Measurements from ENCODE around the gene AGAP1.

Gene AGAP1

GRCh38 chr2:236162882-236163470 lies 669.1 kb downstream of the AGAP1 start:
- FAIRE-seq, result no peak
- TF ChIP-seq PAX5 (IDR thresholded peaks at IDR 0.05; ENCODE audit: insufficient read depth, low read length, severe bottlenecking) (no peak), POLR2AphosphoS5 (IDR thresholded peaks at IDR 0.05; ENCODE audit: low read depth, low read length) (no peak), POU2F2 (IDR thresholded peaks at IDR 0.05; ENCODE audit: low read depth, low read length) (no peak), TAF1 (IDR thresholded peaks at IDR 0.05; ENCODE audit: low read depth, low read length) (no peak), SPI1 (IDR thresholded peaks at IDR 0.05; ENCODE audit: low read depth, low read length) (no peak), POLR2A (IDR thresholded peaks at IDR 0.05; ENCODE audit: low read depth, low read length) (no peak)
- DNase-seq (ENCODE audit: insufficient read length, low spot score), result no peak

- no peak for DNase-seq (ENCODE audit: insufficient read length, low spot score)
- no peak for TF ChIP-seq PAX5 (IDR thresholded peaks at IDR 0.05; ENCODE audit: insufficient read depth, low read length, severe bottlenecking)
- TF ChIP-seq POLR2A (IDR thresholded peaks at IDR 0.05; ENCODE audit: low read depth, low read length), result no peak
- TF ChIP-seq TAF1 (IDR thresholded peaks at IDR 0.05; ENCODE audit: low read depth, low read length), result no peak
- no peak for TF ChIP-seq POU2F2 (IDR thresholded peaks at IDR 0.05; ENCODE audit: low read depth, low read length)
- no peak for FAIRE-seq
These were observed 669.8 kb downstream of the AGAP1 start for GRCh38 chr2:236163471-236164200.

- FAIRE-seq (no peak), DNase-seq (ENCODE audit: insufficient read length, low spot score) (no peak)
These were observed 670.5 kb downstream of the AGAP1 start for GRCh38 chr2:236164201-236164924.

GRCh38 chr2:236164925-236165841 lies 671.3 kb downstream of the AGAP1 start:
- TF ChIP-seq POU2F2 (IDR thresholded peaks at IDR 0.05; ENCODE audit: low read depth, low read length), result no peak
- TF ChIP-seq TAF1 (IDR thresholded peaks at IDR 0.05; ENCODE audit: low read depth, low read length), result no peak
- no peak for TF ChIP-seq SPI1 (IDR thresholded peaks at IDR 0.05; ENCODE audit: low read depth, low read length)
- TF ChIP-seq PAX5 (IDR thresholded peaks at IDR 0.05; ENCODE audit: insufficient read depth, low read length, severe bottlenecking), result no peak
- TF ChIP-seq POLR2A (IDR thresholded peaks at IDR 0.05; ENCODE audit: low read depth, low read length), result no peak
- DNase-seq (ENCODE audit: insufficient read length, low spot score), result no peak
- FAIRE-seq, result no peak

More at GRCh38 chr2:236164201-236164924, 670.5 kb downstream of the AGAP1 start:
- TF ChIP-seq POLR2A (IDR thresholded peaks at IDR 0.05; ENCODE audit: low read depth, low read length) (no peak), TAF1 (IDR thresholded peaks at IDR 0.05; ENCODE audit: low read depth, low read length) (no peak), SPI1 (IDR thresholded peaks at IDR 0.05; ENCODE audit: low read depth, low read length) (no peak), PAX5 (IDR thresholded peaks at IDR 0.05; ENCODE audit: insufficient read depth, low read length, severe bottlenecking) (no peak), POU2F2 (IDR thresholded peaks at IDR 0.05; ENCODE audit: low read depth, low read length) (no peak), POLR2AphosphoS5 (IDR thresholded peaks at IDR 0.05; ENCODE audit: low read depth, low read length) (no peak)

GRCh38 chr2:236165842-236166795 lies 672.3 kb downstream of the AGAP1 start:
- no peak for DNase-seq (ENCODE audit: insufficient read length, low spot score)

GRCh38 chr2:236166796-236167296 lies 673.0 kb downstream of the AGAP1 start:
- no peak for DNase-seq (ENCODE audit: insufficient read length, low spot score)
- FAIRE-seq, result no peak
- TF ChIP-seq TAF1 (IDR thresholded peaks at IDR 0.05; ENCODE audit: low read depth, low read length), result no peak
- no peak for TF ChIP-seq POLR2AphosphoS5 (IDR thresholded peaks at IDR 0.05; ENCODE audit: low read depth, low read length)
- no peak for TF ChIP-seq PAX5 (IDR thresholded peaks at IDR 0.05; ENCODE audit: insufficient read depth, low read length, severe bottlenecking)

More at GRCh38 chr2:236165842-236166795, 672.3 kb downstream of the AGAP1 start:
- TF ChIP-seq POU2F2 (IDR thresholded peaks at IDR 0.05; ENCODE audit: low read depth, low read length) (no peak), PAX5 (IDR thresholded peaks at IDR 0.05; ENCODE audit: insufficient read depth, low read length, severe bottlenecking) (no peak), SPI1 (IDR thresholded peaks at IDR 0.05; ENCODE audit: low read depth, low read length) (no peak), POLR2A (IDR thresholded peaks at IDR 0.05; ENCODE audit: low read depth, low read length) (no peak), TAF1 (IDR thresholded peaks at IDR 0.05; ENCODE audit: low read depth, low read length) (no peak), POLR2AphosphoS5 (IDR thresholded peaks at IDR 0.05; ENCODE audit: low read depth, low read length) (no peak)
- no peak for FAIRE-seq

- TF ChIP-seq TAF1 (IDR thresholded peaks at IDR 0.05; ENCODE audit: low read depth, low read length), result no peak
- TF ChIP-seq POLR2A (IDR thresholded peaks at IDR 0.05; ENCODE audit: low read depth, low read length), result no peak
- TF ChIP-seq POLR2AphosphoS5 (IDR thresholded peaks at IDR 0.05; ENCODE audit: low read depth, low read length), result no peak
- TF ChIP-seq POU2F2 (IDR thresholded peaks at IDR 0.05; ENCODE audit: low read depth, low read length), result no peak
- TF ChIP-seq PAX5 (IDR thresholded peaks at IDR 0.05; ENCODE audit: insufficient read depth, low read length, severe bottlenecking), result no peak
- TF ChIP-seq SPI1 (IDR thresholded peaks at IDR 0.05; ENCODE audit: low read depth, low read length), result no peak
- FAIRE-seq, result no peak
- DNase-seq (ENCODE audit: insufficient read length, low spot score), result no peak
These were observed 673.7 kb downstream of the AGAP1 start for GRCh38 chr2:236167297-236168109.
